OCI-LY3 (cell line): ENCODE measurements around the gene DMGDH.

Experiments
- CTCF ChIP-seq: fragments of 200-600, 300-600 bp; sonication (generic); IDR thresholded peaks from 2 replicates; pipeline ENCODE4 v1.5.1; 2014; ENCODE audit warnings: antibody characterized with exemption, low read length, low read depth
- EZH2phosphoT487 ChIP-seq: fragments of 200-600 bp; shearing (Covaris generic); IDR thresholded peaks from 2 replicates; pipeline ENCODE4 v1.6.1; 2018; ENCODE audit warnings: antibody characterized with exemption, mixed run types, low read depth

- TF ChIP-seq CTCF (no peak), EZH2phosphoT487 (no peak)
These were observed 100.7 kb downstream of the DMGDH start for GRCh38 chr5:78968781-78969180.
